HG03520 (cell line): Measurements from ENCODE around the gene CDH24.
A peak's percentile ranks its signal among the peaks of the same experiment; 100 is the strongest.

Experiments used
- ATAC-seq: cut with Tn5 transposase; IDR thresholded peaks from one replicate; pipeline ENCODE4 v1.9.1; 2021; ENCODE audit warnings: mild to moderate bottlenecking, moderate library complexity; ENCODE audit not compliant: unreplicated experiment

The CDH24 gene

DNA sequence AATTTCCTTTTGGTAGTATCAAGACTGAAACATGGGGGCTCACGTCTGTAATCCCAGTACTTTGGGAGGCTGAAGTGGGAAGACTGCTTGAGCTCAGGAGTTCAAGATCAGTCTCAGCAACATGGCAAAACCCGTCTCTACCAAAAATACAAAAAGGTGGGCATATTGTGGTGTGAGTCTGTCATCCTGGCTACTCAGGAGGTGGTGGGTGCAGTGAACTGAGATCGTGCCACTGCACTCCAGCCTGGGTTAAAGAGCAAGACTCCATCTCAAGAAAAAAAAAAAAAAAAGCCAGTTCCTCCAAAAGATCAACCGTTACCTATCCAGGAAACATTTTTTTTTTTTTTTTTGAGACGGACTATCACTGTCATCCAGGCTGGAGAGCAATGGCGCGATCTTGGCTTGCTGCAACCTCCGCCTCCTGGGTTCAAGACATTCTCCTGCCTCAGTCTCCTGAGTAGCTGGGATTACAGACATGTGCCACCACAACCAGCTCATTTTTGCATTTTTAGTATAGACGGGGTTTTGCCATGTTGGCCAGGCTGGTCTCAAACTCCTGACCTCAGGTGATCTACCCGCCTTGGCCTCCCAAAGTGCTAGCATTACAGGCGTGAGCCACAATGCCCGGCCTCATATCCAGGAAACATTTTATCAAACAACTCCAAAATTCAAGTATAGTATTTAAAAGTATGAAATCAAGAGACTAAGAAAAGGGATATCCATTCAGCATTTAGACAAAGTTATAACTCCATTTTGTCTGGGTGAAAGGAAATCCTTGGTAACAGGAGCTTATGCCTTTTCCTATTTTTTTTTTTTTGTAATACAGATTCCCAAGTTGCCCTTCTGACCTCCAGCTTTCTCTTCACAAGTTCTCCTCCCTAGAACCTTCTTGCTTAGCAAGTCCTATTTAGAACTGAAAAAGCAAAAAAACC, 34.2 kb upstream of the CDH24 start:
- ATAC-seq: no peak

DNA sequence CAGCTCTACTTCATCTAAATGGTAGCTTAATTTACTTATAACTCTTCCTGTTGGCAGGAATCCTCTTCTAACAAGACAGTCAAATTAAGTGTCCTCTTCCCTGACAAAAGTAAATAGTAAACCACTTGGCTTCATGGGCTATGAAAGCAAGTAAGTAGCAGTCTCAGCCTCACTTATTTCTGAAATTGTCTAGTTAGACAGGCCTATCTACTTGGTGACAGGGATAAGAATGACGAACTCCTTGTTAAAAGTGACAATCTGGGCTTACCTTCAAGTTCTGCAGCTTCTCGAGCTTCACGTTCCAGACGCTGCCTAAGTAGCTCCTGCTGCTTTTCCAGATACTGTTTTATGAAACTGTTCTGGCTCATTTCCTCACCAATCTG, 32.9 kb upstream of the CDH24 start:
- no peak for ATAC-seq

DNA sequence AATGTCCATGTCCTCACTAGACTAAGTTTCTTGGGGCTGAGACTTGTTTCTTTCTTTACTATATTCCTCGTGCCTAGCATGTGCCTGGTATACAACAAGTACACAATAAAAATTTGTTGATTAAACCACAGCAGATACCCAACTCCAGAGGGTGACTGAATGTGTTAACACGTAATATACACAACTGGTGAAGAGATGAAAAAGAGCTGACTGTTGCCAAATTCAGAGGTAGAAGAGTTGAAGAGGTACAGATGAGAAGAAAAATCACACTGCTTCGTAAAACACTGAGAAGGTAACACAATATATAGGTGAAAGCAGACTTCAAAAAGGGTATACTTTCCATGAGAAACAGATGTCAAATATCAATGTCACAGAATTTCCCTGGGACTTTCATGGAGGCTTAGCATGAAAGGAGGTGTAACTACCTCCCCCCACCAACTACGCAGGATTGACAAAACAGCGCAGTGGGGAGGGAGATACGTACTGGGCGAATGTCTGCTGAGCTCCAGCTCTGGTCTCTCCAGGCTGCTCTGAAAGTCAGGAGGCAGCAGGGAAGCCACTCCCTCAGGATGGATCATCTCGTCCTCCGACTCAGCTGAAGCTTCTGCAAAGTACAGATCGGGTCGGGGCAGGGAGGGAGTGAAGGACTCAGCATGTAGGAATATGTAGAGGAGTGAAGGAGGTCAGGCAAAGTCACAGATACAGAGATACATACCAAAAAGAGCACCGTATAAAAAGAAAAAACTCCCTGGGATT, 32.4 kb upstream of the CDH24 start:
- no peak for ATAC-seq

DNA sequence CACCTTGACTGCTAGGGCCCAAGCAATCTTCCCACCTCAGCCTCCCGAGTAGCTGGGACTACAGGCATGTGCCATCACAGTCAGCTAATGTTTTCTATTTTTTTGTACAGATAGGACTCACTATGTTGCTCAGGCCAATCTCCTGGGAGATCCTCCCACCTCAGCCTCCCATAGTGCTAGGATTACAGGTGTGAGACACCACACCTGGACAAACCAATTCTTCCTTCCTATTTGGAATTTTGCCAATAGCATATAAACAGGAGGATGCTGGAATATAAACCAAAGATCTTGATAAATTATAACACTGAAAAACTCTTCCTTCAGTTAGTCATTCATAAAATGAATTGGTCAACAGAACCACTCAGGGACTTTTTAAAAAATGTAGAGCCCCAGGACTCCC, 29.2 kb upstream of the CDH24 start:
- ATAC-seq: no peak

DNA sequence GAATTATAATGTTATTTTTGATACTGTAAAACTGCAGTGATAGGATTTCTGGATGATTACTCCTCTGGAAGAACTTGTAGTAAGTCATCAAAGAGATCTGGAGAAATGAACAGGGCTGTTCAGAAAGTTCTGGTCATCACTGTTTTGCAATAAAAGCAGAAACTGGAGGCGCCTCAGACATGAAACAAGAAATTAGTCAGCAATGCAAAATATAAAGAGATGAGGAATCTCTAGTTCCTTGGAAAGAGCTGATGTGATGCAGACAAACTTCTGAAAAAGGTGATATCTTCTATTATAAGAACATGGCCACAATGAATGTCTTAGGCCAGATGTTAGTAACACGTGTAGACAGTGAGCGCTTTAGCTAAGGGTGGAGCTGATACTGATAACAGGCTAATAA, 28.1 kb upstream of the CDH24 start:
- ATAC-seq: no peak

DNA sequence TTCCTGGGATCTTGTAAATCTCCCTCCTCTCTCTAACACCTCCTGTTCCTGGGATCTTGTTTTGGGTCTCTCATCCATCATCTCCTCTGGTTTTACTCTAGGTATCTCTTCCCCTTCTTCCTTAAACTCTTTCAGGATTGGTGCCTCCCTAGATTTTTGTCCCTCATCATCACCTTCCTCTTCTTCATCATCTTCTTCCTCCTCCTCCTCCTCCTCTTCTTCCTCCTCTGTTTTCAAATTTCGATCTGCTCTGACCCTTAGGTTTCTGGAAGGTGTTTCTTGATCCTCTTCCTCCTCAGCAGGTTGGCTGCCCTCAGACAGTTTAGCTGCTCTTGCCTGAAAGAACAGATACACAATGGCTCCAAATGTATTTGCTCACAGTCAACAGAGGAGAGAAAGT, 23.2 kb upstream of the CDH24 start:
- ATAC-seq: no peak

GRCh38 chr14:23079716-23080115, 22.4 kb upstream of the CDH24 start:
- no peak for ATAC-seq

- no peak for ATAC-seq
These were observed 21.4 kb upstream of the CDH24 start for GRCh38 chr14:23078692-23079116.

- ATAC-seq: no peak
These were observed 20.6 kb upstream of the CDH24 start for GRCh38 chr14:23077962-23078361.

GRCh38 chr14:23076785-23077408, 19.6 kb upstream of the CDH24 start:
- no peak for ATAC-seq

- no peak for ATAC-seq
These were observed 17.6 kb upstream of the CDH24 start for GRCh38 chr14:23074906-23075305.

DNA sequence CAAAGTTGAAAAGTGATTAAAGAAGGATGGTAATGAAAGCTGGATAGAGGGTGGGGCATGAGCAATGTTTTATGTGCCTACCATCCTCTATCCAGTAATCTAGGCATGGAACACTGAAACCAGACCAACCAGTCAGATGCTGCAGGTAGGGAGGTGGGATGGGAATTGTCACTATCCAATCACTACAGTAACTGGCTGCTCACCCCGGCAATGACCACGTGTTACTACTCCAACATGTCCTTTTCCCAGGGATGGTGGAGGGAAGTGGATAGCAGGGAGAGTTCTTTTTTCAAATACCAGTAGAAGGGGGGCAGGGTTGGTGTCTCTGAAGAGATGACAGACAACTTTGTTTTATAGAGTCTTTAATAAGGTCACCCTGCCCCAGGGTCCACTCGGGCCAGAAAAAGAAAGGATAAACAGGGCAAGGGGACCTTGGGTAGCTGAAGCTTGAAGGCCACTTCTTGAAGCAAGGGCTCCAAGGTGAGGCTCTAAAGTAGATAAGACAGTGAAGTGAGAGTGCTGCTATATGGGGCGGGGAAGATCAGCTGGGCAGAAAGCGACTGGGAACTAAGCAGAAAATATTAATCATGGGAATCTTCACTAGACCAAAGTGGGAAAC, 14.7 kb upstream of the CDH24 start:
- no peak for ATAC-seq

DNA sequence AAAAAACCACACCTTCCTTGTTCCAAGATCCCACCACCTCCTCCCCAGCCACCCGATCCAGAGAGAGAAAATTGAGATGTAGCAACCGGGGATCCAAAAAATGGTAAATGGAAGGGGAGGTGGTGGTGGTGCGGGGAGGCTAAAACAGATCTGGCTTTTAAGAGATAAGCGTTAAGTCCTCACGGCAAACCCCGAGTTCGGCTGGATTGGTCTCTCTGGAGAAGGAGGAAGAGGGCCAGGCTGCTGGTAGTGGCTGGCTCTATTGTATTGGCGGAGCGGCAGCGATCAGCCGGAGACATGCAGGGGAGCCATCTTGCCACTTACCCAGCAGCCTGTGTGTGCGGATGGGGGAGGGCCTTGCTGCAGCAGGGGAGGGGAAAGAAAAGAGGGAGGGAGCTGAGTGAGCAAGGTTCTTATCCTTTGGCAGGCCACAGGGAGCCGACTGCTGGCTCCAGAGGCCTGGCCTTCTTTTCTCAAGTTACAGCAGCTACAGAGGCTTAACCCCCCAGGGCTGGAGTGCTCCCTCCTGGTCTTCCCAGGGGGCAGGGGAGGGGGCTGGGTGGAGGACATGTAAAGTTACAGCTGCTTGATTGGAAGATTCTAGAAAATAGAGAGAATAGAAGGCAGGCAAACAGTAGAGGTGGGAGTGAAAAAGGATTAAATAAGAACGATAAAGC, 14.1 kb upstream of the CDH24 start:
- ATAC-seq: peak; percentile 84

DNA sequence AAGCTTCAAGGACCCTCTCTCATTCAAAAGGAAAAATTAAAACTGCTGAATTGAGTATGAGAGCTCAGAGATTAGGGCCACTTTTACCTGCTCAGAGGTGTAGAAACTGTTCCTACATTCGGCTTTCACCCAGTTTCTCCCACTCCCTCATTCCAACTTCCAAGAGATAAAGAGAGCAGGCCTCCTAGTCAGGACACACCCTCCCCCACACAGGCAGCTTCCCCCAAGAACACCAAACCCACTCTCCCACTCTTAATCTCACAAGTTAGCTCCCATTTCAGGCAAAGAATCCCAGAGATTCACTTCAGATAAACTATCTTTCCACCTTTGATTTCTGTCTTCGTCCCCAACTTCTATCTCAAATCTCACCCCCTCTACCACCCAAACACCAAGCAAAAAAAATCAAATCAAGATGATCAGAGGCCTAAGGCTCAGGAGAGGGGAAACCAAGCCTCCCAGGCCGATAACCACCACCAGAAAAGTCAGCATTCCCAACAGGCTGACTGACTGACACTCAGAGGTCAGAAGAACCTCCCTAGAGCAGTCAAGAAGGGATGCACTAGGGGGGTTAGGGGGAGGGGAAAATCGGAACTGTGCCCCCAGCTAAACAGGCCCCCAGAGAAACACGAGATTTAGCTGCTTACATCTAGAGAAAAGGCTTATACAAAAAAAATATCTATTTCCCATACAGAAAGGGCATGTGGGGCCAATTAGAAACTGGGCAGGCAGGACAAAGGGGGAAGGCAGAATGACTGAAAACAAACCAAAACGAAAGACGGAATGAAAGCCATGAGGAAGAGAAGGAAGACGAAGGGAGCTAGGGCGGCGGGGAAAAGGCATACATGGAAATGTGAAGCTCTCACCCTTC, 13.2 kb upstream of the CDH24 start:
- ATAC-seq: no peak

DNA sequence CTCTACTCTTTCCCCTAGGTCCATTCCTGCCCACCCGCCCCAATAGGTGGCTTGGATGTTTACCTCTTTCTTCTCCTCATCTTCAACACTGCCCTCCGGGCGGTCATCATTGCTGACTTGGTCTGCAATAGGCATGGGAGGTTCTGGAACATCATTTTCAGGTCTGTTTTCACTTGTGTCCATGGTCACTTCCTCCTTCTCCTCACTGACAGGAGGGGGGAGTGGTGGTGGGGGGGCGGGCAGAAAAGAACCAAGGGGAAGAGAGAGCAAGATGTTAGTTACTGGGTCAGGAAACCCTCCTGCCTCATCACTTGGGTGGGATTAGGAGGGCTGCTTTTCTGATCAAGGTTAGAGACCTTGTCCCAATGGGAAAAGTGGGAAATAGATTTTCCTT, 12.1 kb upstream of the CDH24 start:
- no peak for ATAC-seq

DNA sequence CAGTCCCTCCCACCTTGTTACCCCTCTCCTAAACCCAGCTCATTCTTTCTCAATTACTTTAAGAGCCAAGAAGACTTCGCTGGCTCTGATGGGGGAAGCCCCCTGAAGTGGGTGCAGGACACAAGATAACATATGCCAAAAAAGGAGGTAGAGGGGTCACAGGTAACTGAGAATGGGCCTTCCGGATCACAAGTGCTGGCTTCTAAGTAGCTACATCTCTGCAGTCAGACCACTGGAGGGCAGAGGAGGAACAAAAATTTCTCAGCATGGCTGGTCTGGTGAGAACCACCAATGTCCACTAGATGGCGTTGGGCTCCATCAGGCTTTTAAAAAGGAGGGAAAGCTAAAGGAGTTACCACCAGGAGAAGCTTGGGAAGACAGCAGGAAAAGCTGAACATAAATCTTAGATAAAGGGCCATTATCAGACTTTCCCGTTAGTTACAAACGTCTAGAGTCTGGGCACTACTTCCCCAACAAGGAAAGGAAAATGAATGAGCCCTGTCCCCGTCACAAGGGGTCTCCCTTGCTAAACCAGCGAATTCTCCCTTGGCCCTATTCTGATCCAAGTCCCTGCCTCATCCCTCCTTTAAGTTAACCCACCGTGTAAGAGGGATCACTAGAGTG, 11.6 kb upstream of the CDH24 start:
- no peak for ATAC-seq

GRCh38 chr14:23067847-23068788, 10.8 kb upstream of the CDH24 start:
- ATAC-seq: no peak
